ENCODE results near the gene SIPA1L3. TPM values are rescaled to one million over a fixed set of nuclear protein-coding genes. Genes with fewer than 3 reads are reported as not detected.

SIPA1L3 gene
- total RNA-seq, 2 experiments from 2014 or later: 10.5 to 18.3 TPM

DNA sequence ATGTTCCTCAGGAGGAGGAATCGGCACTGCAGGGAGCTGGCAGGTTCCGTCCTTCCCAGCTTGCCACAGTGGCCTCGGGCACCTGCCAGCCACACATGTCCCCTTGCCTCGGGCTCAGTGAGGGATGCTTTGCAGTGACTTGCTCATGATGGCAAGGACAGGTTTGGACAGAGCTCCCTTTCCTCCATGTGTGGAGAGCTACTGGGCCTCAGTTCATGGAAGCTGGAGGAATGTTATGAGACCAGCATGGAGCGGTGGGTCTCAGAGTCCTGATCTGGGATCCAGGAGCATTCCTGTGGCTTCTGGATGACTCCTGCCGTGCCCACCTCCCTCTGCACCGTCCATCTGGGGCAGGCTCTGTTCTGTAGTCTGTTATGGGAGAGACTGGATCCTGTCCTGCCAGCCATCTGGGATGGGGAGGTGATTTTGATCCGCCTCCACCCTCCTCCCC is 59.2 kb downstream of the SIPA1L3 start:
- DNase-seq: no peak
- Mint-ChIP-seq H3K36me3 (ENCODE audit: low read depth) (peaks cover 37% of the 10 kb centered on the region), H3K4me3 (no peak overlapping the region), H3K9me3 (ENCODE audit: low read depth) (peaks cover 18% of the 10 kb centered on the region), H3K4me1 (no peaks in the 10 kb centered on the region), H3K27ac (no peak overlapping the region), H3K27me3 (no peaks in the 10 kb centered on the region)
- CTCF ChIA-PET: no interaction called here
- ATAC-seq: no peak
- intact Hi-C loops (cut with DNase I, micrococcal nuclease): no loop called here
- POLR2A ChIA-PET: no interaction called here

DNA sequence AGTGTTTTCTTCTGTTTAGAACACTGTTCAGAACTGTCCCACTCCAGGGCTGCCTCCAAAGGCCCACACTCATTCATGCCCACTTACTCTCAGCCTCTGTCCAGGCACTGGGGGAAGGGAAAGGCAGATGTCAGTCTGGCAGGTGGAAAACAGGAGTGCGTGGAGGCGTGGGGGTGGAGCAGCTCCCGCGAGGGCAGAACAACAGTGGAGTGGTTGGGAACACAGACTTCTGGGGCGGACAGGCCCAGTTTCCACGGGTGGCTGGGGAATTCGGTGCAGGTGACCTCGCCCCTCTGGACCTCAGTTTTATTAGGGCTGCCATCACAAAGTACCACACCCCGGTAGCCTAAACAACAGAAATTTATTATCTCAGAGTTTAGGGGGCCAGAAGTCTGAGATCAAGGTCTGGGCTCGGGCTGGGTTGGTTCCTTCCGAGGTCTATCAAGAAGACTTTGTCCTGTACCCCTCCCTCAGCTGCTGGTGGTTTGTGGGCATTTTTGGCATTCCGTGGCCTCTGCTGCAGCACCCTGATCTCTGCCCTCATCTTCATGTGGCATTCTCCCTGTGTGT is 59.7 kb downstream of the SIPA1L3 start:
- POLR2A ChIA-PET: no interaction called here
- no peaks in the 10 kb centered on the region for H3K4me1 Mint-ChIP-seq
- H3K36me3 Mint-ChIP-seq (ENCODE audit: low read depth): peaks cover 35% of the 10 kb centered on the region

DNA sequence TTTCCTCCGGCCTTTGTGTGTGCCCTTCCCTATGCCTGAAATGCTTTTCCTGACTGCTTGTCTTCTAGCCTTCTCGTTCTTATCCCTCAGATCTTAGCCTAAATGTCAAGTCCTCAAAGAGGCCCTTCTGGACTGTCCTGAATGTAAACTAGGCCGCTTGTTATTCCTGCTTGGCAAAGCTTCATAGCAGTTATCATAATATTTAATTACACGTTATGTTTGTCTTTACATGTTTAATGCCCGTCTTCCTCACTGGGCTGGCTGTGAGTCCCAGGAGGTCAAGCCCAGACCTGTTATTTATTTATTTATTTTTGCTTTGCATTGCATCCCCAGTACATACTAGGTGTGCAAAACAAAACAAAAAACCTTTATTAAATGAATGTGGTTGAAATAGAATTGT is 62.7 kb downstream of the SIPA1L3 start:
- intact Hi-C loops (cut with DNase I, micrococcal nuclease): no loop called here
- Mint-ChIP-seq H3K27me3 (no peaks in the 10 kb centered on the region), H3K27ac (no peak overlapping the region), H3K36me3 (ENCODE audit: low read depth) (peaks cover 38% of the 10 kb centered on the region), H3K4me3 (no peak overlapping the region), H3K4me1 (no peaks in the 10 kb centered on the region), H3K9me3 (ENCODE audit: low read depth) (peaks cover 20% of the 10 kb centered on the region)
- ATAC-seq (no peak), DNase-seq (no peak)
- ChIA-PET CTCF (no interaction called here), POLR2A (no interaction called here)

More for the DNA sequence above, 59.7 kb downstream of the SIPA1L3 start:
- H3K4me3 Mint-ChIP-seq: no peak overlapping the region
- no peak for DNase-seq
- CTCF ChIA-PET: no interaction called here
- intact Hi-C loops (cut with DNase I, micrococcal nuclease): no loop called here
- H3K9me3 Mint-ChIP-seq (ENCODE audit: low read depth): peaks cover 16% of the 10 kb centered on the region
- ATAC-seq: no peak
- H3K27me3 Mint-ChIP-seq: no peaks in the 10 kb centered on the region
- H3K27ac Mint-ChIP-seq: no peak overlapping the region

DNA sequence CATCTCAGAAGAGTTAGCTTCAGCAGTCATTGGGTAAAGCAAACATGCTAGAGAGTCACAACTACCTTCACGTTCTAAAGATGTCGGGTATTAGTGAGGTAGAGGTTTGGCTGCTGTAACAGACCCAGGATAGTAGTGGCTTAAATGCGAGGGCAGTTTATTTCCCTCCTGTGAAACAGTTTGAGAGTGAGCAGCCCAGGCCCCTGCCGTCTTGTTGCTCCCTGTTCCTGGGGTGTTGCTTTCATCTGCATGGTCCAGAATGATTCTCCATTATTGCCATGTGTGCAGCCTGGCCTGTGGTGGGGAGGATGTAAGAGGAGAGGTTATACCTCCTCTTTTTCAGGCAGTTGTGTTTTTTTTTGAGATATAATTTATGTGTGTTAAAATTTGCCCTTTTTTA is 63.7 kb downstream of the SIPA1L3 start:
- H3K9me3 Mint-ChIP-seq (ENCODE audit: low read depth): peaks cover 20% of the 10 kb centered on the region
- CTCF ChIA-PET: no interaction called here
- no peak overlapping the region for H3K4me3 Mint-ChIP-seq
- intact Hi-C loops (cut with DNase I, micrococcal nuclease): no loop called here
- ATAC-seq (no peak), DNase-seq (no peak)
- H3K4me1 Mint-ChIP-seq: no peaks in the 10 kb centered on the region
- POLR2A ChIA-PET: no interaction called here
- no peak overlapping the region for H3K27ac Mint-ChIP-seq
- H3K36me3 Mint-ChIP-seq (ENCODE audit: low read depth): peaks cover 38% of the 10 kb centered on the region
- no peaks in the 10 kb centered on the region for H3K27me3 Mint-ChIP-seq

DNA sequence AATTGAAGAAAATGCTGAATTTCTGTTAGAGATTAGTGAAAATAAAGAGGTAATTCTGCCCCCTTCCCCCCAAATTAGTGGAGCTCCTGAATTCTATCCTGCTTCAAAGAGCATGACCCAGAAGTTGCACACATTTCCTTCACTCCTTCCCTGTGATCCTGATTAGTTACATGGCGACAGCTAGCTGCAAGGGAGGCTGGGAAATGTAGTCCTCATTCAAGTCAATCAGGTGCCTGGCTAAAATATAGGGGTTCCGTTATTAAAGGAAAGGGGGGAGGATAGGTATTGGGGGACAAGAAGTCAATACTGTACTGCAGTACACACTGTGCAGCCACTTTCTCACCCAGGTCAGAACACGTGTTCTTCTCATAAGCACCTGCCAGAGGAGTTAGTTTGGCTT is 65.8 kb downstream of the SIPA1L3 start:
- POLR2A ChIA-PET: no interaction called here
- DNase-seq: no peak
- ATAC-seq: no peak

DNA sequence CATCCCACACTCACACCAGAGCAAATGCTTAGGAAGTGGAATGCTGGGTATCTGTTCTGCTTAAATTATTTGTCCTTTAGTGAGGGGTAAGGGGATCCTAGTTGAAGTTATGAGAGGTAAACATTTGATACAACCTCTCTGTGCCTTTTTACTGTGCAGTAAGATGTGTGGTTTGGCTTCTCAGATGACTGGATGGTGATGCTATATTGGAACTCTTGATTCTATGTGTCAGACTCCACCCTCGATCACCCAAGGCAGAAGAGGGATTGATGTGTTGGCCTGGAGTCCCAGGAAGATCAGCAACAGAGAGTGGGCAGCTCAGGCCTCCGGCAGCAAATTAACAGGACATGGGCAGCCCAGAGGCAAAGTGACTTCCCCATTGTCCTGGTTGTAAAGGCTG is 66.7 kb downstream of the SIPA1L3 start:
- H3K36me3 Mint-ChIP-seq (ENCODE audit: low read depth): peaks cover 28% of the 10 kb centered on the region
- ChIA-PET CTCF (no interaction called here), POLR2A (no interaction called here)
- DNase-seq: no peak
- peaks cover 18% of the 10 kb centered on the region for H3K9me3 Mint-ChIP-seq (ENCODE audit: low read depth)
- H3K27ac Mint-ChIP-seq: no peak overlapping the region
- no peak overlapping the region for H3K4me3 Mint-ChIP-seq
- no peaks in the 10 kb centered on the region for H3K4me1 Mint-ChIP-seq
- no peak for ATAC-seq
- H3K27me3 Mint-ChIP-seq: no peaks in the 10 kb centered on the region
- intact Hi-C loops (cut with DNase I, micrococcal nuclease): no loop called here

More for the DNA sequence above, 65.8 kb downstream of the SIPA1L3 start:
- Mint-ChIP-seq H3K27me3 (no peaks in the 10 kb centered on the region), H3K27ac (no peak overlapping the region), H3K9me3 (ENCODE audit: low read depth) (peaks cover 20% of the 10 kb centered on the region), H3K4me1 (no peaks in the 10 kb centered on the region), H3K4me3 (no peak overlapping the region), H3K36me3 (ENCODE audit: low read depth) (peaks cover 34% of the 10 kb centered on the region)
- intact Hi-C loops (cut with DNase I, micrococcal nuclease): no loop called here
- CTCF ChIA-PET: interaction anchor here (1.1 kb wide), 1 partner anchor 9 kb away, joined by 4 read pairs; no protein-coding TSS in a partner anchor

DNA sequence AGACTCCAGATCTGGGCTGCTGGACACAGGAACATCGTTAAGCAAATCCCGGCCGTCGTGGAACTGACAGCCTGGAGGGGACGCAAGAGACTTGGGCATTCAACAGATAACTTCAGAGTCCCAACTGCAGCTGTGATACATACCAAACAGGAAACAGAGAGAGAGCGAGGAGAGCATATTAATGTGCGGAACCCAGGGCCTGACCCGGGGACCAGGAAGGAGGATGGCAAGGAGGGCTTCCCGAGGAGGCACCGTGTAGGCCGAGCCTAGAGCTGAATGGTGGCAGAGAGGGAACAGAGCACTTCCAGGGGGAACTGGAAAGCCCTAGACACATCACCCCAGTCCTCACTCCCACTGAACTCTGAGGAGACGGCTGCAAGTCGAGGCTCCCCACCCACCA is 68.1 kb downstream of the SIPA1L3 start:
- POLR2A ChIA-PET: no interaction called here
- no peak overlapping the region for H3K27ac Mint-ChIP-seq
- CTCF ChIA-PET: no interaction called here
- ATAC-seq (no peak), DNase-seq (no peak)
- no peaks in the 10 kb centered on the region for H3K27me3 Mint-ChIP-seq
- no peaks in the 10 kb centered on the region for H3K4me1 Mint-ChIP-seq
- peaks cover 20% of the 10 kb centered on the region for H3K36me3 Mint-ChIP-seq (ENCODE audit: low read depth)
- H3K9me3 Mint-ChIP-seq (ENCODE audit: low read depth): peaks cover 15% of the 10 kb centered on the region
- intact Hi-C loops (cut with DNase I, micrococcal nuclease): no loop called here
- H3K4me3 Mint-ChIP-seq: no peak overlapping the region

DNA sequence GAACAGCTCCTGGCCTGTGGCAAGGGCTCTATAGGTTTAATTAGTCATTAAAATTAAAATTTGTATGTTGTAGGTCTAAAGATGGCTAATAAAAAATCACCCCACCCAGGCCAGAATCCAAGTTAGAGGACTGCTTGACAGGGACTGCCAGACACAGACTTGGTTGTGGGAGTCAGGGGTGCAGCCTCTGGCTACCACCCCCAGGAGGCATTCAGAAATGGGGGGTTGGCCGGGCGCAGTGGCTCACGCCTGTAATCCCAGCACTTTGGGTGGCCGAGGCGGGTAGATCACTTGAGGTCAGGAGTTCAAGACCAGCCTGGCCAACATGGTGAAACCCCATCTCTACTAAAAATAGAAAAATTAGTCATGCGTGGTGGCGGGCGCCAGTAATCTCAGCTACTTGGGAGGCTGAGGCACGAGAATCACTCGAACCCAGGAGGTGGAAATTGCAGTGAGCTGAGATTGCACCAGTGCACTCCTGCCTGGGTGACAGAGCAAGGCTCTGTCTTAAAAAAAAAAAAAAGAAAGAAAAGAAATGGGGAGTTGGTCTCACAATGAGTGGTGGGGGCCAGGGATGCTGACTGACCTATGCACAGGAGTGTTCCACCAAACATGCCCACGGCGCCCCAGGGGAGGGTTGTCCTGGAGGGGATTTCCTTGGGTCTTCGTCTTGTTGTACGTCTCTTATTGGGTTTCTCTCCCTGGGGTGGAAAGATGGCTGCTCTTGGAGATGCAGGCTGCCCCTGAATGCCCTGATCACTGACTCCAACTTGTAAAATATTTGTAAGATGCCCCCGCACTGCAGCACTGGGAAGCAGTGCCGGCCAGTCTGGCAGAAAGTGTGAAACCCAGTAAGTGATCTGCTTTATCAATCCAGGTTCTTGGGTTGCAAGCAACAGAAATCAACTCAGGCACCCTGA is 68.8 kb downstream of the SIPA1L3 start:
- Mint-ChIP-seq H3K36me3 (ENCODE audit: low read depth) (peaks cover 12% of the 10 kb centered on the region), H3K4me3 (no peak overlapping the region), H3K4me1 (no peaks in the 10 kb centered on the region), H3K9me3 (ENCODE audit: low read depth) (peaks cover 8% of the 10 kb centered on the region), H3K27me3 (no peaks in the 10 kb centered on the region), H3K27ac (no peak overlapping the region)
- ChIA-PET POLR2A (no interaction called here), CTCF (interaction anchor here (0.7 kb wide), 1 partner anchor 987 kb away, joined by 3 read pairs; no protein-coding TSS in a partner anchor)
- intact Hi-C loops (cut with DNase I, micrococcal nuclease): no loop called here
- ATAC-seq (no peak), DNase-seq (no peak)

DNA sequence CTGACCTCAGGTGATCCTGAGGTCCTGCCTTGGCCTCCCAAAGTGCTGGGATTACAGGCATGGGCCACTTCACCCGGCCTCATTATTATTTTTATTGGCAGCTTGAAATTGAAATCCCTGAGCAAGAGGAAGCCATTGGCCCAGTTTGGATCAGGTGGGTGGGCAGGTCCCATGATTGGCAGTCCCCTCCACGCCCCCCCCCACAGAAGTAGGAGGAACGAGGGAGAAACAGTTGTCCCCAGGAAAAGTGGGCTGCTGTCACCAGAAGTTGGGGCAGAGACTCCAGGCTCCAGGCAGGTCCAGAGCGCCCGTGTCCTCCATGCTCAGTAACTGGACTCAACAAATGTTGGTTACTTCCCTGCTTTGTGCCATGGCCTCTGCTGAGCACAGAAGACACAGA is 70.4 kb downstream of the SIPA1L3 start:
- no peak overlapping the region for H3K4me3 Mint-ChIP-seq
- no peaks in the 10 kb centered on the region for H3K4me1 Mint-ChIP-seq
- H3K27me3 Mint-ChIP-seq: no peaks in the 10 kb centered on the region
- ATAC-seq (no peak), DNase-seq (no peak)
- ChIA-PET POLR2A (no interaction called here), CTCF (interaction anchor here (0.7 kb wide), 1 partner anchor 49 kb away, joined by 3 read pairs; no protein-coding TSS in a partner anchor)
- H3K36me3 Mint-ChIP-seq (ENCODE audit: low read depth): peaks cover 2% of the 10 kb centered on the region
- intact Hi-C loops (cut with DNase I, micrococcal nuclease): no loop called here
- H3K9me3 Mint-ChIP-seq (ENCODE audit: low read depth): no peaks in the 10 kb centered on the region
- no peak overlapping the region for H3K27ac Mint-ChIP-seq

DNA sequence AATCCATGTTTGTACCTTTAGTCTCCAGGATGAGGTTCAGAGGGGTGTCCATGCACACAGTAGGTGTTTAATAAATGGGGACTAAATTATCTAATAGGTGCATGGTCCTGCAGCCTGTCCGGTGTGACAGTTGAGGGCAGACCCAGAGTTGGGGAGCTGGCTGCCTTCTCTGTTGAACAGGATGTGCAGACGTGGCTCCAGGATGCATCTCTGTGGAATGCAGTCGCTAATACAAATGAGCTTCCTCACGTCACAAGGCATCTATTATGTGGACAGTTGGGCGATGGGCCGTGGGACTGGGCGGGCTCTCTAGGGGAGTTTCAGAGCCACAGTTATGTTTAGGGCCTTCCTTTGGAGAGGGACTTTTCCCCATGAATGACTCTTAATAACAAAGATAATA is 71.0 kb downstream of the SIPA1L3 start:
- CTCF ChIA-PET: no interaction called here
- Mint-ChIP-seq H3K4me3 (no peak overlapping the region), H3K27me3 (no peaks in the 10 kb centered on the region), H3K36me3 (ENCODE audit: low read depth) (no peaks in the 10 kb centered on the region), H3K4me1 (no peaks in the 10 kb centered on the region), H3K27ac (no peak overlapping the region), H3K9me3 (ENCODE audit: low read depth) (no peaks in the 10 kb centered on the region)
- intact Hi-C loops (cut with DNase I, micrococcal nuclease): no loop called here
- POLR2A ChIA-PET: no interaction called here
- ATAC-seq (no peak), DNase-seq (no peak)

DNA sequence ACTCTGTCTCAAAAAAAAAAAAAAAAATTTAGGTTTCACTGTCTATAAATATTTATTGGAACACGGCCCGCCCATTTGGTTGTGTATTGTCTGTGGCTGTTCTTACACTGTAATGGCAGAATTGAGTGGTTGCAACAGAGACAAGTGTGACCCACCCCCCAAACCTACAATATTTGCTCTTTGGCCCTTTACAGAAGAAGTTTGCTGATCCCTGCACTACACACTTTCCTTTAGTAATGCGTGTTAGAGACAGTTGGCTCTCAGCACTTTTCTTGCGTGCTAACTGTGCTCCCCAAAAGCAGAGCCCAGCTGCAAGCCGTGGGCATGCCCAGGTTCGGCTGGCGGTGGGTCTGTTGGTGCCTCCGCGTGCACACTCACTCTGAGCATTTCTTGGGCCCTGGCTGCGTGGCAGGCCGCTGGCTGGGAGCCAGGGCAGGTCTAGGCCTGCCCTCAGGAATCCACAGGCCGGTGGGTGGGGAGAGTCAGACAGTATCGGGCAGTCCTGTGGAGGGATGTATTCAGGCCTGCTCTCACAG is 72.6 kb downstream of the SIPA1L3 start:
- ATAC-seq: no peak
- no peaks in the 10 kb centered on the region for H3K4me1 Mint-ChIP-seq
- CTCF ChIA-PET: interaction anchor here (0.6 kb wide), 2 partner anchors 1302 to 1804 kb away, joined by 3 read pairs; no protein-coding TSS in a partner anchor
- H3K4me3 Mint-ChIP-seq: no peak overlapping the region
- H3K27me3 Mint-ChIP-seq: no peaks in the 10 kb centered on the region
- H3K9me3 Mint-ChIP-seq (ENCODE audit: low read depth): no peaks in the 10 kb centered on the region
- POLR2A ChIA-PET: no interaction called here
- H3K27ac Mint-ChIP-seq: no peak overlapping the region
- no peaks in the 10 kb centered on the region for H3K36me3 Mint-ChIP-seq (ENCODE audit: low read depth)
- no peak for DNase-seq
- intact Hi-C loops (cut with DNase I, micrococcal nuclease): no loop called here

Measured in activated CD4-positive, alpha-beta T cell treated with anti-CD3 and anti-CD28 coated beads for 36 hours (primary cell).